CD4-positive, alpha-beta T cell (primary cell): ENCODE measurements around the gene ZAP70. TPM values are rescaled to one million over a fixed set of nuclear protein-coding genes. Genes with fewer than 3 reads are reported as not detected.

Source experiments
- ATAC-seq: fragments of 200-7000 bp; cut with Tn5 transposase; one replicate; pipeline ENCODE4 v1.10.0; 2022; ENCODE audit warnings: mild to moderate bottlenecking; ENCODE audit not compliant: poor library complexity
- CTCF ChIA-PET: fragments of 350-600 bp; sonication (Branson Sonifier 250); formaldehyde crosslinking; loops from one replicate; lab custom pipeline; 2021; ENCODE audit warnings: antibody characterized with exemption, inconsistent platforms; lab: Charles Lee
- POLR2A ChIA-PET: fragments of 350-600 bp; sonication (Branson Sonifier 250); formaldehyde crosslinking; loops from one replicate; lab custom pipeline; 2021; ENCODE audit warnings: antibody characterized with exemption, inconsistent platforms; lab: Charles Lee
- DNase-seq, 14 experiments: peaks; one replicate each; pipeline ENCODE4 v3.0.0-alpha.2; 2013 to 2020; ENCODE audit warnings: mixed read lengths in 2 of 14
- H3K27ac ChIP-seq, 2 donors: one replicate each; pipeline versions ENCODE4 v1.5.1 to v1.7.0; 2013; ENCODE audit warnings: low read length in 2 of 2, low read depth in 1 of 2, mild to moderate bottlenecking in 1 of 2
- H3K27me3 ChIP-seq, 2 experiments: 1 replicate in 1 of 2; 2 replicates in 1 of 2; pipeline versions ENCODE4 v1.6.1 to v1.7.0; 2013; ENCODE audit warnings: low read length in 2 of 2, control low read depth in 1 of 2, mild to moderate bottlenecking in 1 of 2, moderate library complexity in 1 of 2; ENCODE audit not compliant: insufficient read depth in 2 of 2, control insufficient read depth in 1 of 2
- H3K36me3 ChIP-seq: one replicate; pipeline ENCODE4 v1.6.1; 2013; ENCODE audit warnings: low read length, control low read depth; ENCODE audit not compliant: insufficient read depth
- H3K4me1 ChIP-seq: one replicate; pipeline ENCODE4 v1.6.1; 2013; ENCODE audit warnings: low read length, control low read depth; ENCODE audit not compliant: insufficient read depth
- H3K4me3 ChIP-seq: one replicate; pipeline ENCODE4 v1.5.1; 2013; ENCODE audit warnings: mild to moderate bottlenecking, low read length, moderate library complexity
- H3K9me3 ChIP-seq, 2 experiments: 1 replicate in 1 of 2; 2 replicates in 1 of 2; pipeline versions ENCODE4 v1.6.1 to v1.7.0; 2013; ENCODE audit warnings: low read length in 2 of 2, mild to moderate bottlenecking in 2 of 2, control low read depth in 1 of 2, moderate library complexity in 1 of 2; ENCODE audit not compliant: control insufficient read depth in 1 of 2, insufficient read depth in 1 of 2
- H3K27ac Mint-ChIP-seq: one replicate; pipeline ENCODE4 v1.8.0; 2020; ENCODE audit warnings: mixed read lengths
- H3K27me3 Mint-ChIP-seq: one replicate; pipeline ENCODE4 v1.8.0; 2021; ENCODE audit warnings: mixed read lengths
- H3K36me3 Mint-ChIP-seq: one replicate; pipeline ENCODE4 v1.8.0; 2021; ENCODE audit warnings: low read depth, mixed read lengths
- H3K4me1 Mint-ChIP-seq: one replicate; pipeline ENCODE4 v1.8.0; 2021; ENCODE audit warnings: low read depth, mixed read lengths
- H3K4me3 Mint-ChIP-seq: one replicate; pipeline ENCODE4 v1.8.0; 2020; ENCODE audit warnings: mild to moderate bottlenecking, mixed read lengths
- H3K9me3 Mint-ChIP-seq: one replicate; pipeline ENCODE4 v1.8.0; 2020; ENCODE audit warnings: mixed read lengths
- CTCF ChIP-seq: fragments of 200-600 bp; IDR thresholded peaks from one replicate; pipeline ENCODE4 v1.8.0; 2022; ENCODE audit warnings: antibody characterized with exemption, mild to moderate bottlenecking
- intact Hi-C, 2 experiments: fragments of 100-400 bp; cut with DNase I in 1 of 2; cut with micrococcal nuclease in 1 of 2; formaldehyde crosslinking; loops; one replicate each; pipeline versions ENCODE4 v1.15.1 to v1.9.0; 2023 to 2025; cut with DNase I, micrococcal nuclease
- total RNA-seq, 174 experiments: library from RNA in 2 of 174; stranded (reverse) in 2 of 174; gene quantifications; one replicate each; pipeline ENCODE4 v1.2.3 and lab custom pipeline; 2021 to 2026

Gene ZAP70
- total RNA-seq, 2 experiments from 2014 or later: 440 to 470 TPM

DNA sequence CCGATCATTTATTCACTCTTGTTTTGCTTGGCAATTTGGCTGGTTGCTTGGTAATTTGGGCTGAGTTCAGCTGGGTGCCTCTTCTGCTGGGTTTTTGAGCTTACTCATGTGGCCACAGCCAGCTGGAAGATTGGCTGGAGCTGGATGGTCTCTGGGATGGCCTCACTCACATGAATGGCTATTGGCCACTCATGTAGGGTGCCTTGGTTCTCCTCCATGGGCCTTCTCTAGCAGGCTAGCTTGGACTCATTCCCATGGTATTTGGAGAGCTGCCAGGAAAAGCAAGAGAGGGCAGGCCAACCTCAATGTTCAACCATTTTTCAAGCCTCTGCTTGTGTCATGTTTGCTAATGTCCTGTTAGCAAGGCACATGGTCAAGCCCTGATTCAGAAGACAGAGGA, 16.9 kb downstream of the ZAP70 start:
- intact Hi-C loops: no loop called here
- Histone ChIP-seq H3K9me3 (peaks cover 0 to 8% of the 10 kb centered on the region in 2 experiments), H3K4me3 (no peak overlapping the region), H3K27me3 (no peaks in the 10 kb centered on the region), H3K36me3 (peaks cover 95% of the 10 kb centered on the region), H3K27ac (no peak overlapping the region), H3K4me1 (peaks cover 60% of the 10 kb centered on the region)
- CTCF ChIA-PET: interaction anchor here (0.7 to 1.3 kb wide), 4 partner anchors 13 to 696 kb away, joined by 3 to 5 read pairs (median 4); no protein-coding TSS in a partner anchor
- H3K27ac Mint-ChIP-seq: peak overlapping the region; percentile 85
- POLR2A ChIA-PET: interaction anchor here (1.2 kb wide), 1 partner anchor 12 kb away, joined by 3 read pairs; no protein-coding TSS in a partner anchor
- DNase-seq: no peak
- H3K4me1 Mint-ChIP-seq: peaks cover 54% of the 10 kb centered on the region
- H3K4me3 Mint-ChIP-seq: no peak overlapping the region
- no peak for TF ChIP-seq CTCF
- no peak for ATAC-seq
- no peaks in the 10 kb centered on the region for H3K9me3 Mint-ChIP-seq
- peaks cover 95% of the 10 kb centered on the region for H3K36me3 Mint-ChIP-seq
- no peaks in the 10 kb centered on the region for H3K27me3 Mint-ChIP-seq

GRCh38 chr2:97731274-97732020, 18.1 kb downstream of the ZAP70 start:
- H3K9me3 ChIP-seq: peaks cover 0 to 8% of the 10 kb centered on the region in 2 experiments
- H3K36me3 ChIP-seq: peaks cover 95% of the 10 kb centered on the region
- DNase-seq (peak in 1 of 14 experiments; percentile 17), ATAC-seq (no peak)
- Mint-ChIP-seq H3K9me3 (no peaks in the 10 kb centered on the region), H3K4me1 (peaks cover 46% of the 10 kb centered on the region), H3K36me3 (peaks cover 89% of the 10 kb centered on the region), H3K27me3 (no peaks in the 10 kb centered on the region), H3K27ac (peak overlapping the region; percentile 73), H3K4me3 (no peak overlapping the region)
- intact Hi-C loops: no loop called here
- no peaks in the 10 kb centered on the region for H3K27me3 ChIP-seq
- TF ChIP-seq CTCF: no peak
- H3K4me3 ChIP-seq: no peak overlapping the region
- H3K4me1 ChIP-seq: peaks cover 48% of the 10 kb centered on the region
- CTCF ChIA-PET: no interaction called here
- peak overlapping the region in 1 of 2 donors; percentile 6 for H3K27ac ChIP-seq
- POLR2A ChIA-PET: no interaction called here

GRCh38 chr2:97732436-97733340, 19.3 kb downstream of the ZAP70 start:
- Mint-ChIP-seq H3K36me3 (peaks cover 89% of the 10 kb centered on the region), H3K4me1 (peaks cover 34% of the 10 kb centered on the region), H3K27me3 (no peaks in the 10 kb centered on the region), H3K4me3 (no peak overlapping the region), H3K27ac (peak overlapping the region; percentile 14), H3K9me3 (no peaks in the 10 kb centered on the region)
- Histone ChIP-seq H3K4me3 (no peak overlapping the region), H3K9me3 (peaks cover 0 to 8% of the 10 kb centered on the region in 2 experiments), H3K27ac (no peak overlapping the region), H3K36me3 (peaks cover 95% of the 10 kb centered on the region), H3K27me3 (no peaks in the 10 kb centered on the region), H3K4me1 (peaks cover 36% of the 10 kb centered on the region)
- ChIA-PET CTCF (no interaction called here), POLR2A (no interaction called here)
- TF ChIP-seq CTCF: no peak
- DNase-seq (no peak), ATAC-seq (no peak)
- intact Hi-C loops: no loop called here
